ENCODE measurements around the gene PRR36. TPM values are rescaled to one million over a fixed set of nuclear protein-coding genes. Genes with fewer than 3 reads are reported as not detected.
"Not testable (repeated sequence)": the region's sequence is repeated elsewhere in the genome, so short reads cannot be mapped to it uniquely, and the experiment has no call there.

PRR36 gene
- total RNA-seq, 1 donor from 2014 or later = 1.0 TPM

DNA sequence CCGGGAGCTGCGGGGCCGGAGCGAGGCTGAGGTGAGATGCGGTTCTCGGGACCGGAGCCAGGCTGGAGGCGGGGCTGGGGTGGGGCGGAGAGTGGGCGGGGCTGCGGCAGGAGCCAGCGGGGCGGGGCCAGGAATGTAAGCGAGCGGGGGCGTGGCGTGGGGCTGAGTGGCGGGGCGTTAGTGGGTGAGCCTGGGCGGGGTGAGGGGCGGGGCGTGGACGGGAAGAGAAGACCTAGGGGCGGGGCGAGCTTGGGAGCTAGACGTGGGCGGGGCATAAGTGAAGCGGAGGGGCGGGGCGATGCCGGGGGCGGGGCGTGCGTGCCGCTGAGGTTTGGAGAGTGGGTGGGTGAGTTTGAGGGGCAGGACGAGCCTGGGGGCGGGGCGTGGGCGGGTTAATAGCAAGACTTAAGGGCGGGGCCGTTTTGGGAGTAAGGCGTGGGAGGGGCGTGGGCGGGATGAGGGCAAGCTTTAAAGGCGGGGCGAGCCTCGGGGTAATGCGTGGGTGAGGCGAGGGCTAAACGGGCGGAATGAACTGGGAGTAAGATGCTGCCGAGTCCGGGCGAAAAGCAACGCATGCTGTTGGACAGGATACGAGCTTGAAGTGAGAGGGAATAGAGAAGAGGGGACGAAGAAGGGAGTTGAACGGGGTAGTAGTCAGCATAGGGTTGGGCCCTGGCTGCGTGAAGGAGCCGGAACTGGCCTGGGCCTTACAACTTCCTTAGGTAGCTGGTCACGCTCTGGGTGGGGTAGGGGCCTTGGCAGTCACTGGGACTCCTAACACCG lies 46.5 kb upstream of the PRR36 start:
- TF ChIP-seq, protein P1, sequence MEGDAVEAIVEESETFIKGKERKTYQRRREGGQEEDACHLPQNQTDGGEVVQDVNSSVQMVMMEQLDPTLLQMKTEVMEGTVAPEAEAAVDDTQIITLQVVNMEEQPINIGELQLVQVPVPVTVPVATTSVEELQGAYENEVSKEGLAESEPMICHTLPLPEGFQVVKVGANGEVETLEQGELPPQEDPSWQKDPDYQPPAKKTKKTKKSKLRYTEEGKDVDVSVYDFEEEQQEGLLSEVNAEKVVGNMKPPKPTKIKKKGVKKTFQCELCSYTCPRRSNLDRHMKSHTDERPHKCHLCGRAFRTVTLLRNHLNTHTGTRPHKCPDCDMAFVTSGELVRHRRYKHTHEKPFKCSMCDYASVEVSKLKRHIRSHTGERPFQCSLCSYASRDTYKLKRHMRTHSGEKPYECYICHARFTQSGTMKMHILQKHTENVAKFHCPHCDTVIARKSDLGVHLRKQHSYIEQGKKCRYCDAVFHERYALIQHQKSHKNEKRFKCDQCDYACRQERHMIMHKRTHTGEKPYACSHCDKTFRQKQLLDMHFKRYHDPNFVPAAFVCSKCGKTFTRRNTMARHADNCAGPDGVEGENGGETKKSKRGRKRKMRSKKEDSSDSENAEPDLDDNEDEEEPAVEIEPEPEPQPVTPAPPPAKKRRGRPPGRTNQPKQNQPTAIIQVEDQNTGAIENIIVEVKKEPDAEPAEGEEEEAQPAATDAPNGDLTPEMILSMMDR (IDR thresholded peaks at IDR 0.05; ENCODE audit: insufficient read depth, low read length, poor library complexity, severe bottlenecking) = no peak
- Histone ChIP-seq H3K4me3 (ENCODE audit: low read depth, low read length) (peak overlapping the region; percentile 81), H3K36me3 (ENCODE audit: control insufficient read depth, insufficient read depth, low read length) (no peaks in the 10 kb centered on the region), H3K27me3 (ENCODE audit: control insufficient read depth, insufficient read depth, low read length) (peaks cover 24% of the 10 kb centered on the region)
- DNase-seq (ENCODE audit: low read depth) = peak; percentile 64

DNA sequence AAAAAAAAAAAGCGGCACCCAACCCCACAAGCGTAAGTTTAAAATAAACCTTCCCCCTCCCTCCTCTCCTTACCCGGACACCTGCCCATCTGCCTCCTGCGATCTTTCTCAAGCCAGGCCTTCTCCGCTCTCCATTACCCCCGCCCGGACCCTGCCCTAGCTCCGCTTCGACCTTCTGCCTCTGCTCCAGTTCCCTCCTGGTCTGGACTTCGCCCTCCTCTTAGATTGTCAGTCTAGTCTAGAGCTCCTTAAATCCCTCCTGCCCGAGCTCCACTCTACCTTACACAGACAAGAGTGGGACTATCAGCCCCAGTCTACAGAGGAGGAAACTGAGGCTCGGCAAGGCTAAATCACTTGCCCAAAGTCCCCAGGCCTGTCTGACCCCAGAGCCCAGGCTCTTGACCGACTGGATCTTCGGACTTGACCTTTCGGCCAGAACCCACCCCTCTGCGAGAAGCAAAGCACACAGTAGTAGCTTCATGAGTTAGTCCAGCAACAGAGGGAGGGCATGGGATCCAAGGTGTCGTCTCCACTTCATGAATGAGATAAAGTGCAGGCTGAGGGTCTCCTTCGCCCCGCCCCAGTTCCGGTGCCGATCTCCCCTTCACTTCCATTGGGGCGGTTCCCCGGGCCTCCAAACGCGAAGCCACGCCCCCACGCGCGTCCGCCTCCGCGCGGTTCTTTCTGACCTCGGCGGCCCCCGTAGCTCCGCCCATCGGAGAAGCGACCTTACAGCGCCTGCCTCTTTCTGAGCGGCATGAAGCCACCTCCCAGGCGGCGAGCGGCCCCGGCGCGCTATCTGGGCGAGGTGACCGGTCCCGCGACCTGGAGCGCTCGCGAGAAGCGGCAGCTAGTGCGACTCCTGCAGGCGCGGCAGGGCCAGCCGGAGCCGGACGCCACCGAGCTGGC lies 45.7 kb upstream of the PRR36 start, which contains the start of gene SNAPC2:
Gene SNAPC2 (plus strand): TSS at position 729 of the 909 bp plus-strand sequence. CDS start 29 bp downstream, at position 758.
- peak; percentile 66 for DNase-seq (ENCODE audit: low read depth)
- TF ChIP-seq, protein P1 (IDR thresholded peaks at IDR 0.05; ENCODE audit: insufficient read depth, low read length, poor library complexity, severe bottlenecking) = no peak
- Histone ChIP-seq H3K36me3 (ENCODE audit: control insufficient read depth, insufficient read depth, low read length) (no peaks in the 10 kb centered on the region), H3K4me3 (ENCODE audit: low read depth, low read length) (peak within 1 kb of the TSS; percentile 81), H3K27me3 (ENCODE audit: control insufficient read depth, insufficient read depth, low read length) (peaks cover 30% of the 10 kb centered on the region)

DNA sequence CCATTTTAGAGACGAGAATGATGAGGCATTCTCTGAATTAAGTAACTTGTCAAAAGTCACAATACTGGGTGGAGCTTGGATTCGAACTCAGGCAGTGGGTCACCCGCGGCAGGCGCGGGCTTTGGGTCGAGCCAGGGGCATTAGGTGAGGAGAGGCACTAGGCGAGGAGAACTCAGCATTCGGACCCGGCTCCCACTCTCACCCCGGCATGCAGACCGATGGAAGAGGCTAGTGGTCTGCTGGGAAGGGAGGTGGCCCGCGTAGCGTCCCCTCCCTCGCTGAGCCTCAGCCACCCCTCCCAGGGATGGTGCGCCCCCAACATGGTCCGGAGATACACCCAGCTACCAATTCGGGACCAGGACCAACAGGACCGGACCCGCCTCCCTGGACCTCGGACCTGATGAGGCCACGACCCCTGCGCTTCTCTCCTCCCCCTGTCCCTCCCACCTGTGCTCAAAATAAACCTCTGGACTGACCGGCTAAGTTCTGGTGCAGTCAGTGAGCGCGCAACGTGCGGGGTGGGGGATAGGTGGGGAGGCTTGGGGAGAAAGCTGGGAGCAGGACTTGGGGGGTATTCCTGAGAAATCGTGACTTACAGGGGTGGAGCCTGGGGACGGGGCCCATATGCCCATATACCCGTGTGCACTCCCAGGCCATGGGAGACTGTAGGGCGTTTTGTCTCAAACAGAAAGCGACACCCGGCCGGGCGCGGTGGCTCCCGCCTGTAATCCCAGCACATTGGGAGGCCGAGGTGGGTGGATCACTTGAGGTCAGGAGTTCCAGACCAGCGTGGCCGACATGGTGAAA lies 44.6 kb upstream of the PRR36 start:
- H3K4me3 ChIP-seq (ENCODE audit: low read depth, low read length) = no peak overlapping the region
- TF ChIP-seq, protein P1 (IDR thresholded peaks at IDR 0.05; ENCODE audit: insufficient read depth, low read length, poor library complexity, severe bottlenecking) = no peak
- H3K36me3 ChIP-seq (ENCODE audit: control insufficient read depth, insufficient read depth, low read length) = no peaks in the 10 kb centered on the region
- no peak for DNase-seq (ENCODE audit: low read depth)
- peaks cover 32% of the 10 kb centered on the region for H3K27me3 ChIP-seq (ENCODE audit: control insufficient read depth, insufficient read depth, low read length)

DNA sequence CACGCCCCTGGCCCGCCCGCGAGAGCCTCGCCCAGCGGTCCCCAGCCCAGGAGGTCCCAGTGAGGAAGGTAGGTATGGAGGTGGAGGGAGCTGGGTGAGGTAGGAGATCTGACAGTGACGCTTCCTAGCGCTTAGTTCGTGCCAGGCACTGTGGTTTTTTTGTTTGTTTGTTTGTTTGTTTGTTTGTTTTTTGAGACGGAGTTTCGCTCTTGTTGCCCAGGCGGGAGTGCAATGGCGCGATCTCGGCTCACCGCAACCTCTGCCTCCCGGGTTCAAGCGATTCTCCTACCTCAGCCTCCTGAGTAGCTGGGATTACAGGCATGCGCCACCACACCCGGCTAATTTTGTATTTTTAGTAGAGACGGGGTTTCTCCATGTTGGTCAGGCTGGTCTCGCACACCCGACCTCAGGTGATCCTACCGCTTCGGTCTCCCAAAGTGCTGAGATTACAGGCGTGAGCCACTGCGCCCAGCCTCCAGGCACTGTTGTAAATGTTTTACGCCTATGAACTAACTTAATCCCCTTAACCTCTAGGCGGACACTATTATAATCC lies 43.9 kb upstream of the PRR36 start:
- H3K27me3 ChIP-seq (ENCODE audit: control insufficient read depth, insufficient read depth, low read length) = peaks cover 32% of the 10 kb centered on the region
- H3K36me3 ChIP-seq (ENCODE audit: control insufficient read depth, insufficient read depth, low read length) = not testable (repeated sequence)

DNA sequence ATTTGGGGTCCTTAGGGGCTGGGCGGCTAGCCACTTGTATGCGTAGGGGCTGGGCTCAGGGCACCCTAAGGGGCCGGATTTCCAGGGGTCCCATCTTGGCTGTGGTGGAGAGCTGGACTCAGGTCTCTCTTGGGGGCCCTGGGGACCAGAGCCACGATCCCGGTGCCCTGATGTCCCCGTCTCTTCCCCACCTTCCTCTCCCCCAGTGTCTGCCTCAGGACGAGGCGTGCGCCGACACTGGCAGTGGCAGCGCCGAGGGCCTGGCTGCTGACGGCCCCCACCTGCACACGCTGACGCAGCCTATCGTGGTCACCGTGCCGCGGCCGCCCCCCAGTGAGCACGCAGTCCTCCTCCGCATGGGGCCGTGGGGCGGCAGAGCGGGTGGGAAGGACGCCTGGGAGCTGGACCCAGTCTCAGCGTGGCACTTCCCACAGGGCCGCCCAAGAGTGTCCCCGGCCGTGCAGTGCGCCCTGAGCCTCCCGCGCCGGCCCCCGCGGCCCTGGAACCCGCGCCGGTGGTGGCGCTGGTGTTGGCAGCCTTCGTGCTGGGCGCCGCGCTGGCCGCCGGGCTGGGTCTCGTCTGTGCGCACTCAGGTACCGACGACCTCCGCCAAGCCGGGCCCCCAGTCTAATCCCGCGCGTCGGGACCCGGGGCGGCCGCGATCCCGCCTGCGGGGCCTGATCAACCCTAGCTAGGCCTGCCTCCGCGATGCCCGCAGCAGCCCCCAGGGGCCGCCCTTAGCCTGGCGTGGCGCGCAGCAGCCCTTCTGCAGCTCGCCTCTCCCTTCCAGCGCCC lies 43.3 kb upstream of the PRR36 start:
- no peak for DNase-seq (ENCODE audit: low read depth)

More for the DNA sequence above, 43.9 kb upstream of the PRR36 start:
- H3K4me3 ChIP-seq (ENCODE audit: low read depth, low read length); DNase-seq (ENCODE audit: low read depth): not testable (repeated sequence)

More for the DNA sequence above, 43.3 kb upstream of the PRR36 start:
- Histone ChIP-seq H3K27me3 (ENCODE audit: control insufficient read depth, insufficient read depth, low read length) (peaks cover 32% of the 10 kb centered on the region), H3K36me3 (ENCODE audit: control insufficient read depth, insufficient read depth, low read length) (no peaks in the 10 kb centered on the region), H3K4me3 (ENCODE audit: low read depth, low read length) (peak overlapping the region; percentile 10)
- TF ChIP-seq, protein P1 (IDR thresholded peaks at IDR 0.05; ENCODE audit: insufficient read depth, low read length, poor library complexity, severe bottlenecking) = peak; percentile 55
